HepG2 (cell line): ENCODE results near the gene TM9SF3. TPM values are rescaled to one million over a fixed set of nuclear protein-coding genes. Genes with fewer than 3 reads are reported as not detected.

Experiments
- CEBPB ChIP-seq: IDR thresholded peaks from 2 replicates; pipeline ENCODE4 v1.6.1; 2011; ENCODE audit warnings: low read depth, low read length, improper control_type of control experiment, borderline replicate concordance
- CEBPG ChIP-seq: IDR thresholded peaks from 2 replicates; pipeline ENCODE4 v1.6.1; 2016
- CENPX ChIP-seq: sonication (generic); formaldehyde crosslinking; IDR thresholded peaks from 2 replicates; pipeline ENCODE4 v1.9.0; 2021; ENCODE audit warnings: mild to moderate bottlenecking, missing genetic modification reagents, moderate library complexity
- DMAP1 ChIP-seq: IDR thresholded peaks from 2 replicates; pipeline ENCODE4 v1.6.1; 2016
- GATAD1 ChIP-seq: IDR thresholded peaks from 2 replicates; pipeline ENCODE4 v1.6.1; 2016; ENCODE audit warnings: missing genetic modification reagents, missing compliant biosample characterization
- GATAD2A ChIP-seq: IDR thresholded peaks from 2 replicates; pipeline ENCODE4 v1.6.1; 2016
- HMG20A ChIP-seq: IDR thresholded peaks from 2 replicates; pipeline ENCODE4 v1.6.1; 2016; ENCODE audit warnings: borderline replicate concordance
- HNF4A ChIP-seq: sonication (generic); formaldehyde crosslinking; IDR thresholded peaks from 2 replicates; pipeline ENCODE4 v1.4.0; 2020; ENCODE audit warnings: missing genetic modification reagents
- MIER2 ChIP-seq: IDR thresholded peaks from 2 replicates; pipeline ENCODE4 v1.6.1; 2016; ENCODE audit warnings: missing biosample characterization, missing genetic modification reagents
- NR2F1 ChIP-seq, 2 experiments: fragments of 450-650 bp in 1 of 2; formaldehyde crosslinking in 1 of 2; IDR thresholded peaks; 2 replicates each; pipeline versions ENCODE4 v1.5.0 to v1.6.1; 2016 to 2020; ENCODE audit warnings: mild to moderate bottlenecking in 1 of 2, missing compliant biosample characterization in 1 of 2, missing genetic modification reagents in 1 of 2, moderate library complexity in 1 of 2
- SAP130 ChIP-seq: IDR thresholded peaks from 2 replicates; pipeline ENCODE4 v1.6.1; 2016; ENCODE audit warnings: low read depth
- ZFY ChIP-seq: sonication (generic); formaldehyde crosslinking; IDR thresholded peaks from 2 replicates; pipeline ENCODE4 v1.4.0; 2020; ENCODE audit warnings: missing genetic modification reagents
- ZSCAN22 ChIP-seq: sonication (generic); formaldehyde crosslinking; IDR thresholded peaks from 2 replicates; pipeline ENCODE4 v1.4.0; 2020; ENCODE audit warnings: mild to moderate bottlenecking, missing genetic modification reagents
- polyA plus RNA-seq, 8 experiments: library from polyadenylated mRNA; depleted of rRNA in 3 of 8; stranded (reverse) in 7 of 8; unstranded in 1 of 8; fragments of >200 nt; fragmentation: Illumina TruSeq in 4 of 8; extraction: Trizol in 4 of 8; gene quantifications; 2 replicates each; pipeline versions ENCODE4 v1.2.1 to v1.2.3, GENCODE V29; 2011 to 2016; ENCODE audit warnings: low read depth in 4 of 8, missing spikeins in 1 of 8, mixed read lengths in 1 of 8; ENCODE audit not compliant: insufficient read depth in 1 of 8
- total RNA-seq, 5 experiments: library from RNA; depleted of rRNA; stranded (reverse); fragments of >200 nt; fragmentation: Illumina TruSeq; extraction: Trizol; gene quantifications; 2 replicates each; pipeline ENCODE4 v1.2.3, GENCODE V29; 2016; ENCODE audit warnings: low read depth in 1 of 5
- TF ChIP-seq, protein P1 (sequence below): sonication (generic); formaldehyde crosslinking; IDR thresholded peaks from 2 replicates; pipeline ENCODE4 v1.8.1; 2023; ENCODE audit warnings: mild to moderate bottlenecking, inconsistent platforms, moderate library complexity, missing genetic modification reagents, borderline replicate concordance
- TF ChIP-seq, protein P2 (sequence below): IDR thresholded peaks from 2 replicates; pipeline ENCODE4 v1.6.1; 2018; ENCODE audit warnings: missing genetic modification reagents, mild to moderate bottlenecking, missing compliant biosample characterization
- TF ChIP-seq, protein P3 (sequence below): sonication (generic); formaldehyde crosslinking; IDR thresholded peaks from one replicate; pipeline ENCODE4 v1.5.1; 2020; ENCODE audit warnings: mild to moderate bottlenecking, missing genetic modification reagents; ENCODE audit errors: not compliant biosample characterization
- TF ChIP-seq, protein P4 (sequence below): sonication (generic); formaldehyde crosslinking; IDR thresholded peaks from 2 replicates; pipeline ENCODE4 v1.4.0; 2020; ENCODE audit warnings: missing genetic modification reagents

The TM9SF3 gene
- total and polyA plus RNA-seq, 2 of the 13 experiments (the other 11 are each of a cell fraction or from before 2014, with no cell fraction given) = 43.8 to 120 TPM

DNA sequence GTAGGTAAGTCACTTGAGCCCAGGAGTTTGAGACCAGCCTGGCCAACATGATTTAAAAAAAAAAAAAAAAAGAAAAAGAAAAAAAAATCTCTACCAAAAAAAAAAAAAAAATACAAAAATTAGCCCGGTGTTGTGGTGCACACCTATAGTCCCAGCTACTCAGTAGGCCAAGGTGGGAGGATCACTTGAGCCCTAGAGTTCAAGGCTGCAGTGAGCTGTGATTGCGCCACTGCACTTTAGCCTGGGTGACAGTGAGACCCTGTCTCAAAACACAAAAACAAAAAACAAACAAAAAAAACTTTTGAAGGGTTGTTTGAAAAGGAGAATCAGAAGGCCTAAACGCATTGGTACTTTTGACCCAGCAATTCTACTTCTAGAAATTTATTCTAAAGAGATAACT, 86.8 kb downstream of the TM9SF3 start (continued):
- TF ChIP-seq MIER2 (peak; percentile 41; the same call in 1 of the 2 replicates), HNF4A (CRISPR knock-in tag) (peak; percentile 51), CENPX (CRISPR knock-in tag) (no peak), NR2F1 (CRISPR knock-in tag; IDR thresholded peaks at IDR 0.05) (0 out of 4 replicates have a peak, but pooled peaks of 1 of the 2 experiments have one; percentile 48), ZSCAN22 (CRISPR knock-in tag) (no peak), HMG20A (CRISPR knock-in tag) (0 out of 2 replicates have a peak, but pooled peaks have one; percentile 26), CEBPG (CRISPR knock-in tag) (peak; percentile 73), GATAD2A (CRISPR knock-in tag) (peak; percentile 69; the same call in 1 of the 2 replicates), ZFY (no peak), DMAP1 (CRISPR knock-in tag) (no peak), SAP130 (0 out of 2 replicates have a peak, but pooled peaks have one; percentile 17), GATAD1 (no peak), CEBPB (peak; percentile 65; the same call in 1 of the 2 replicates)
- TF ChIP-seq, protein P1, sequence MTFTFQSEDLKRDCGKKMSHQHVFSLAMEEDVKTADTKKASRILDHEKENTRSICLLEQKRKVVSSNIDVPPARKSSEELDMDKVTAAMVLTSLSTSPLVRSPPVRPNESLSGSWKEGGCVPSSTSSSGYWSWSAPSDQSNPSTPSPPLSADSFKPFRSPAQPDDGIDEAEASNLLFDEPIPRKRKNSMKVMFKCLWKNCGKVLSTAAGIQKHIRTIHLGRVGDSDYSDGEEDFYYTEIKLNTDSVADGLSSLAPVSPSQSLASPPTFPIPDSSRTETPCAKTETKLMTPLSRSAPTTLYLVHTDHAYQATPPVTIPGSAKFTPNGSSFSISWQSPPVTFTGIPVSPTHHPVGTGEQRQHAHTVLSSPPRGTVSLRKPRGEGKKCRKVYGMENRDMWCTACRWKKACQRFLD (CRISPR knock-in tag) = no peak
- TF ChIP-seq, protein P2, sequence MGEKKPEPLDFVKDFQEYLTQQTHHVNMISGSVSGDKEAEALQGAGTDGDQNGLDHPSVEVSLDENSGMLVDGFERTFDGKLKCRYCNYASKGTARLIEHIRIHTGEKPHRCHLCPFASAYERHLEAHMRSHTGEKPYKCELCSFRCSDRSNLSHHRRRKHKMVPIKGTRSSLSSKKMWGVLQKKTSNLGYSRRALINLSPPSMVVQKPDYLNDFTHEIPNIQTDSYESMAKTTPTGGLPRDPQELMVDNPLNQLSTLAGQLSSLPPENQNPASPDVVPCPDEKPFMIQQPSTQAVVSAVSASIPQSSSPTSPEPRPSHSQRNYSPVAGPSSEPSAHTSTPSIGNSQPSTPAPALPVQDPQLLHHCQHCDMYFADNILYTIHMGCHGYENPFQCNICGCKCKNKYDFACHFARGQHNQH (CRISPR knock-in tag) = no peak
- TF ChIP-seq, protein P3, sequence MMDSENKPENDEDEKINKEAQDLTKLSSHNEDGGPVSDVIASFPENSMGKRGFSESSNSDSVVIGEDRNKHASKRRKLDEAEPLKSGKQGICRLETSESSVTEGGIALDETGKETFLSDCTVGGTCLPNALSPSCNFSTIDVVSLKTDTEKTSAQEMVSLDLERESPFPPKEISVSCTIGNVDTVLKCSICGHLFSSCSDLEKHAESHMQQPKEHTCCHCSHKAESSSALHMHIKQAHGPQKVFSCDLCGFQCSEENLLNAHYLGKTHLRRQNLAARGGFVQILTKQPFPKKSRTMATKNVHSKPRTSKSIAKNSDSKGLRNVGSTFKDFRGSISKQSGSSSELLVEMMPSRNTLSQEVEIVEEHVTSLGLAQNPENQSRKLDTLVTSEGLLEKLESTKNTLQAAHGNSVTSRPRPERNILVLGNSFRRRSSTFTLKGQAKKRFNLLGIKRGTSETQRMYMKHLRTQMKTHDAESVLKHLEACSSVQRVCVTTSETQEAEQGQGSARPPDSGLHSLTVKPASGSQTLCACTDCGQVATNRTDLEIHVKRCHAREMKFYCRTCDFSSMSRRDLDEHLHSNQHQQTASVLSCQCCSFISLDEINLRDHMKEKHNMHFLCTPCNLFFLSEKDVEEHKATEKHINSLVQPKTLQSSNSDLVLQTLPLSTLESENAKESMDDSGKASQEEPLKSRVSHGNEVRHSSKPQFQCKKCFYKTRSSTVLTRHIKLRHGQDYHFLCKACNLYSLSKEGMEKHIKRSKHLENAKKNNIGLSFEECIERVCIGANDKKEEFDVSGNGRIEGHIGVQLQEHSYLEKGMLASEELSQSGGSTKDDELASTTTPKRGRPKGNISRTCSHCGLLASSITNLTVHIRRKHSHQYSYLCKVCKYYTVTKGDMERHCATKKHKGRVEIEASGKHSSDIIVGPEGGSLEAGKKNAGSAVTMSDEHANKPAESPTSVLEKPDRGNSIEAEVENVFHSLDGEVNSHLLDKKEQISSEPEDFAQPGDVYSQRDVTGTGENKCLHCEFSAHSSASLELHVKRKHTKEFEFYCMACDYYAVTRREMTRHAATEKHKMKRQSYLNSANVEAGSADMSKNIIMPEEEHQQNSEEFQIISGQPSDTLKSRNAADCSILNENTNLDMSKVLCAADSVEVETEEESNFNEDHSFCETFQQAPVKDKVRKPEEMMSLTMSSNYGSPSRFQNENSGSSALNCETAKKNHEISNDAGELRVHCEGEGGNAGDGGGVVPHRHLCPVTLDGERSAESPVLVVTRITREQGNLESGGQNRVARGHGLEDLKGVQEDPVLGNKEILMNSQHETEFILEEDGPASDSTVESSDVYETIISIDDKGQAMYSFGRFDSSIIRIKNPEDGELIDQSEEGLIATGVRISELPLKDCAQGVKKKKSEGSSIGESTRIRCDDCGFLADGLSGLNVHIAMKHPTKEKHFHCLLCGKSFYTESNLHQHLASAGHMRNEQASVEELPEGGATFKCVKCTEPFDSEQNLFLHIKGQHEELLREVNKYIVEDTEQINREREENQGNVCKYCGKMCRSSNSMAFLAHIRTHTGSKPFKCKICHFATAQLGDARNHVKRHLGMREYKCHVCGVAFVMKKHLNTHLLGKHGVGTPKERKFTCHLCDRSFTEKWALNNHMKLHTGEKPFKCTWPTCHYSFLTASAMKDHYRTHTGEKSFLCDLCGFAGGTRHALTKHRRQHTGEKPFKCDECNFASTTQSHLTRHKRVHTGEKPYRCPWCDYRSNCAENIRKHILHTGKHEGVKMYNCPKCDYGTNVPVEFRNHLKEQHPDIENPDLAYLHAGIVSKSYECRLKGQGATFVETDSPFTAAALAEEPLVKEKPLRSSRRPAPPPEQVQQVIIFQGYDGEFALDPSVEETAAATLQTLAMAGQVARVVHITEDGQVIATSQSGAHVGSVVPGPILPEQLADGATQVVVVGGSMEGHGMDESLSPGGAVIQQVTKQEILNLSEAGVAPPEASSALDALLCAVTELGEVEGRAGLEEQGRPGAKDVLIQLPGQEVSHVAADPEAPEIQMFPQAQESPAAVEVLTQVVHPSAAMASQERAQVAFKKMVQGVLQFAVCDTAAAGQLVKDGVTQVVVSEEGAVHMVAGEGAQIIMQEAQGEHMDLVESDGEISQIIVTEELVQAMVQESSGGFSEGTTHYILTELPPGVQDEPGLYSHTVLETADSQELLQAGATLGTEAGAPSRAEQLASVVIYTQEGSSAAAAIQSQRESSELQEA (CRISPR knock-in tag) = no peak
- TF ChIP-seq, protein P4, sequence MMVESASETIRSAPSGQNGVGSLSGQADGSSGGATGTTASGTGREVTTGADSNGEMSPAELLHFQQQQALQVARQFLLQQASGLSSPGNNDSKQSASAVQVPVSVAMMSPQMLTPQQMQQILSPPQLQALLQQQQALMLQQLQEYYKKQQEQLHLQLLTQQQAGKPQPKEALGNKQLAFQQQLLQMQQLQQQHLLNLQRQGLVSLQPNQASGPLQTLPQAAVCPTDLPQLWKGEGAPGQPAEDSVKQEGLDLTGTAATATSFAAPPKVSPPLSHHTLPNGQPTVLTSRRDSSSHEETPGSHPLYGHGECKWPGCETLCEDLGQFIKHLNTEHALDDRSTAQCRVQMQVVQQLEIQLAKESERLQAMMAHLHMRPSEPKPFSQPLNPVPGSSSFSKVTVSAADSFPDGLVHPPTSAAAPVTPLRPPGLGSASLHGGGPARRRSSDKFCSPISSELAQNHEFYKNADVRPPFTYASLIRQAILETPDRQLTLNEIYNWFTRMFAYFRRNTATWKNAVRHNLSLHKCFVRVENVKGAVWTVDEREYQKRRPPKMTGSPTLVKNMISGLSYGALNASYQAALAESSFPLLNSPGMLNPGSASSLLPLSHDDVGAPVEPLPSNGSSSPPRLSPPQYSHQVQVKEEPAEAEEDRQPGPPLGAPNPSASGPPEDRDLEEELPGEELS = peak; percentile 63
